GM18517 (cell line): ENCODE results near the gene OSBPL6.
"Not testable (repeated sequence)": the region's sequence is repeated elsewhere in the genome, so short reads cannot be mapped to it uniquely, and the experiment has no call there.

Experiments
- ATAC-seq: cut with Tn5 transposase; IDR thresholded peaks from one replicate; pipeline ENCODE4 v1.9.1; 2021; ENCODE audit warnings: mild to moderate bottlenecking, moderate library complexity; ENCODE audit not compliant: unreplicated experiment

The OSBPL6 gene

DNA sequence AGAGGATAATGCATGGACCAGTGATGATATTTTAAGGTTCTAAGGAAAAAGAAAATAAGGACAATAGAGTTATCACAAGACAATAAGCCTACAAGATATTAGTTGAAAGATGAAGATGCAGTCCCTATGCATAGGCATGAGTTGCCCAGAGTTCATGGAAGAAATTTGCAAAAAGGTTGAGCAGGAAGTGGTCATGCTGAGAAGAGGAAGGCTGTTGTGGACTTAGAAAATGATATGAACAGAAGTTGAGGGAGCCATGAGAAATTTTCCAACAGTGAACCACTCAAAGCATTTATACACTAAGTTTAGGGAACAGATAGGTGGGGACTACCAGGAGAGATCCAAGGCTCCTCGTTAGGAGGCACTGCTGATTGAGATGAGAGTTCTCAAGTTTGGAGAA, 3.5 kb downstream of the OSBPL6 start:
- ATAC-seq = no peak

DNA sequence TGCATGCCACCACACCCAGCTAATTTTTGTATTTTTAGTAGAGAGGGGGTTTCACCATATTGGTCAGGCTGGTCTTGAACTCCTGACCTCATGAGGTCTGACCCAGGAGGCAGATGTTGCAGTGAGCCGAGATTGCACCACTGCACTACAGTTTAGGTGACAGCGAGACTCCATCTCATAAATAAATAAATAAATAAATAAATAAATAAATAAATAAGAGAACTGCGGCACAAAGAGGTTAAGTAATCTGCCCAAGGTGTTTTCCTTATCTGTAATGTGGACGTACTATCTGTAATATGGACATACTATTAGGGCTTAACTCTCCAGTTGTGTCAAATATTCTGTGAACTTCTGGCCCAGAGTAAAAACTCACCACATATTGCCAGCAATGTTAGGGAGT, 4.1 kb downstream of the OSBPL6 start:
- not testable (repeated sequence) for ATAC-seq

DNA sequence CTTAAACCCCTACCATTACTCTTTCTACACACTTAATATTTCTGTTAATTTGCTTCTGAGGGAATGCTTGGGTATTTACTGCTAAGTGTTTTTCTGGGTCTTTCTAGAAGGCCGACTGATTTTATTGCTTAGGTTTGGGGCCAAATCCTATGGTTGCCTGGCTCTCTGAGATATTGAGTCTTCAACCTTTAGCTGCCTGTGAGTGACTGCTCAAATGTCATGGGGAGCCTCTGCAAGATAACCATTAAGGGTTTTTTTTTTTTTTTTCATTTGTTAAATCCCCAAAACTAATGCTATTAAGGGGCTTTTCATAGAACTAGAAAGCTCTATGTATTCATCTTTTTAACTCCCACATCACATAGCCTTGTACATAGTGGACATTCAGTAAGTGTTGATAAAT, 5.0 kb downstream of the OSBPL6 start:
- no peak for ATAC-seq

DNA sequence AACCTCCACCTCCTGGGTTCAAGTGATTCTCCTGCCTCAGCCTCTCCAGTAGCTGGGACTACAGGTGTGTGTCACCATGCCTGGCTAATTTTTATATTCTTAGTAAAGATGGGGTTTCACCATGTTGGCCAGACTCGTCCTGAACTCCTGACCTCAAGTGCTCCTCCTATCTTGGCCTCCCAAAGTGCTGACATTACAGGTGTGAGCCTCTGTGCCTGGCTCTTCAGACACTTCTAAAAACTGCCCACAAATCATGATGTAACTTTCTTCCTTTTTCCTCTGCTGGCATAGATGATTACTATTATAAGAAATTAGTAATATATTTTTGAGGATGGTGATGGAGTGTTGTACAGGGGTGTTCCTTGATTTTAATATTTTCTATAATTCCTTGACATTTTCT, 6.0 kb downstream of the OSBPL6 start:
- no peak for ATAC-seq

DNA sequence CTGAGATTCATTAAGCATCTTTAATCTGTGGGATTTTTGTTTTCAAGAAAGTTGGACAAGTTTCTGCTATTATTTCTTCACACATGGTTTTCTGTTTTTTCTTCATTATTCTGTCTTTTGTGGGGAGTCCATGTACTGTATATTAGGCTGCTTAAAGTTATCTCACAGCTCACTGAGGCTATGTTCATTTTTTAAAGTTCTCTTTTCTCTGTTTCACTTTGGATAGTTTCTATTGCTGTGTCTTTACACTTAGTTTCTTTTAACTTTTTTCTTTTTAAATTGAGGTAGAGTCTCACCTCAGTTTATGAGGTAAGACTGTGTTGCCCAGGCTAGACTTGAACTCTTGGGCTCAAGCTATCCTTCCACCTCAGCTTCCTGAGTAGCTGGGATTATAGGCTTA, 8.6 kb downstream of the OSBPL6 start:
- no peak for ATAC-seq

DNA sequence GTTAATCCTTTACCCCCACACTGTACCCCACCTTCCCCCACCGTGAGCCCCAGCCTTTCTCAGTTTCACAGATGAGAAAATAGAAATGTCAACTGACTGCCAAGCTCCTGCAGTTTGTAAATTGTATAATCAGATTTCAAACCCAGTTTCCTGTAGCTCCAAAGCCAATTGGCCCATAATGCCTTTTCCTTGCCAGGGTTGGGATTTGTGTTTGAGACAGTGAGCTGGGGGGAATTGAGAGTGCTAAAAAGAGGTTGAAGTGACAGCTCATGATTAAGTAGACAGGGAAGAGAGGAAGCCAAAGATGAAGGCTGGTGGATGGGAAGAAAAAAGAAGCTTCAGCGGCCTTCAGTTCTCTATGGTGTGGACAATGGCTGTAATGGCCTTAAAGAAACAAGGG, 10.7 kb downstream of the OSBPL6 start:
- ATAC-seq = no peak

DNA sequence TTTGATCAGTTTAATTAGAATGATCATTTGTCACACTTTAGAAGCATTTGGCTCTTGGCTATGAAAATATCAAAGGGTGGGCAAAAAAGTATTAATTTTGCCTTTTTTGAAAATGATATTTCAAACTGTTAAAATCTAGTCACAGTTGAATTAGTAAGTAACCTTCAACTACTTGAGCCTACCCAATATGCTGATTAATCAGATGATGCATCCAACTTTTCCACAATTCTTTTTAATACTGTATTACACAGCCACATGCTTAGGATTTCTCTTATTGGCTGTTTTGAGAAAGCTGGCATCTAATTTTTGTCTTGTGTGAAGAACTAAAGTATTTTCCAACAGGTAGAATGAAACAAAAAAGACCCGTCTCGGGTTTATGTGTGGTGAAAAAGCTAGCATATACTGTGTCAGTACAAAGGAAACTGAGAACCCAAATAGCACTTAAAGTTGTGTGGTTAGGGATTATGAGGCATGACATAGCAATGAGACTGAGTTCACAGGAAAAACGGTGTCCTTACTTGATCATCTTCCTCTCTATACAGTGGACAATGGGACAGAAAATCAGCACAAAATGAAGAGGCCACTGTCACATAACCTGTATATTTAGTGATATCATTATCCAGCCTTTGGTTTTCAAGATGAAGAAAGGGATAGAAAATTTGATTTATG, 11.7 kb downstream of the OSBPL6 start:
- ATAC-seq = no peak

DNA sequence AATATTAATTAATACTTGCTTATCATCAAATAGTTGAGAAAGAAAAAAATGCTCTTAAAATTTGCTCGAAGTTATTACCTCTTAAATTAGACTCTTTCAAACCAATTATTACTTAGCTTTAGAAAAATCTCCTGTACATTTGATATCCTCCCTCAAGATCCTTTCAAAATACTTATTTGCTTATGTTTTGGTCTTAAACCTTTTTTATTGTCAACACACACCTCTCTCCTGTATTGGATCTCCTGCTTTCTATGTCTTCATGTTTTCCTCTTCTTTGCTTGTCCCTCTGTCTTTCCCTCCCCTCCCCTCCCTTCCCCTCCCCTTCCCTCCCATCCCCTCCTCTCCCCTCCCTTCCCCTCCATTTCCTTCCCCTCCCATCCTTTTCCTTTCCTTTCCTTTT, 14.0 kb downstream of the OSBPL6 start:
- ATAC-seq = no peak

DNA sequence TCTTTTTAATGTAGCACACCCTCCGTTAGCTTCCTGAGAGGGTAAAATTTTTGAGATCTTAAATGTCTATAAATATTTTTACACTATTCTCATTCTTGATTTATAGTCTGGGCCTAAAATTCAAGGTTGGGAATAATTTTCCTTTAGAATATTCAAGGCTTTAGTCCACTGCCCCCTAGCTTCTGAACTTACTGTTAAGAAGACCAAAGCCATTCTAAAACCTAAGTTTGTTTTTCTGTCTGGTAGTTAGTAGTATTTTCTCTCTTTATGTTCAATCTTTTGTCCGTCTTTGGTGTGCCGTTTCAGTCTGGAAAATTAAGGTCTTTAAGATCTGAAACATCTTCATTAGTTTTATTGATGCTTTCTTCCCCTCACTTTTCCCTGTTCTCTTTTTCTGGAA, 14.5 kb downstream of the OSBPL6 start:
- ATAC-seq = no peak

DNA sequence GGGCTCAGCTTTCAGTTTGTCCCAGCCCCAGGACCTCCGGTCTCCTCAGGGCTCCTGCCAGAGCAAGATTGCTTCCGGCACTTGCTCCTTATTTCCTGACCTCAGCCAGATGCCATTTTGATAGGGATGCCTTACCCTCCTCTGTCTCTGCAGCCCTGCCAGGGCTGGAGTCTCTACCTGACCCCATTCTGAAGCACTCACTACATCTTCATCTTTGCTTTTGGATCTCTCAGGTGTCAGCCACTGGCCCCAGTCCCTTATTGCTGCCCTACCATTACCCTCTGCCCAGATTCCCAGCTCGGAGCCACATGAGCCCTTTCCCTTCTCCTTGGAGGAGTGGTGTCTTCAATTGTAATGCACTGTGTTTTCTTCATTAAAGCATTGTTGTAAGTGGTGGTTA, 17.1 kb downstream of the OSBPL6 start:
- no peak for ATAC-seq

DNA sequence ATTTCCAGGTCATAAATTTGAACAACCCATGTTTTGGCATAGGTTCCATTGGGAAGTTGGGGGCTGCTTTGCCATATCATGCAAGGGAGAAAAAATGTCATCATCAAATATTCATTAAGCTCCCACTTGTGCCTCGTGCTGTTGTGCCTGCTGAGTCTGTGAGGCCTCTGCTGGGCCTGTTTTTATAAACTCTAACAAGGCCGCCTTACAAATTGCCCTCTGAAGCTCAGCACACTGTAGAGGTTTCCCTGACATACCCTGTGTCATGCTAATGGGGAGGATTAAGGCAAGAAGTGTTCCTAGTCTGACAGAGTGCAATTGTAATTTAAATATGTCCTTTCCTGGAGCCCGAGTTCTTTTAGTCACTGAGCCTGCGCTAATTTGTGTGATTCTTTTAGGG, 17.6 kb downstream of the OSBPL6 start:
- no peak for ATAC-seq

DNA sequence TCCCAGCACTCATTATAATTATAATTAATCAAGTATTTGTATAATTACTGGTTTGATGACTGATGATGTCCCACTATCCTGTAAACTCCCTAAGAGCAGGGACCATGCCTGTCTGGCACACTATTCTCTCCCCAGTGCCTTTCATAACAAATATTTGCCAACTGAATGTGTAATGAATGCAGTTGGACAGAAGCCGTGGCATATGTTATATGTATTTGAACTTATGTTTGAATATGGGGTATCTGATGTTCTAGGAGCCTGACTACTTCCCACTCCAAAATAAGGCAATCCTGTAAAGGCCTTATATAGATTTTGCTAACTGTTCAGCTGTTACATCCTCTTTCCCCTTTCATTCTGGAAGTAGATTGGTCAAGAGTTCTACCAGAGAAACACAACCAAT, 19.7 kb downstream of the OSBPL6 start:
- no peak for ATAC-seq

DNA sequence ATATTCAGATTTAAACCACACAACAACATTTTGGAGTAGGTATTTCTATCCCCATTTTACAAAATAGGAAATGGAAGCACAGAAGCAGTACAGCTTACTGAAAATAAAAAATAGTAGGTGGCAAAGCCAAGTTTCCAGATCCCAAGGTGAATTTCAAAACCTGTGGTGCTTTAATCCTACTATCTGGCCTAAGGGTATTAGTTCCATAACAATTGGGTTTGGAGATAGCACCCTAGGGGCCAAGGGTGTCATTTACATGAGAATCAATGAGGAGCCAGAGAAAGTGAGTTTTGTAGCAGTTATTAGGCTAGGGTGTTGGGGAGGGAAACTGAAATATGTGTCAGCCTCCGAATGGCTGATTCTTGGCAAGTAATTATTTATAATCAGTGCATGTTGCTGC, 24.9 kb downstream of the OSBPL6 start:
- no peak for ATAC-seq

DNA sequence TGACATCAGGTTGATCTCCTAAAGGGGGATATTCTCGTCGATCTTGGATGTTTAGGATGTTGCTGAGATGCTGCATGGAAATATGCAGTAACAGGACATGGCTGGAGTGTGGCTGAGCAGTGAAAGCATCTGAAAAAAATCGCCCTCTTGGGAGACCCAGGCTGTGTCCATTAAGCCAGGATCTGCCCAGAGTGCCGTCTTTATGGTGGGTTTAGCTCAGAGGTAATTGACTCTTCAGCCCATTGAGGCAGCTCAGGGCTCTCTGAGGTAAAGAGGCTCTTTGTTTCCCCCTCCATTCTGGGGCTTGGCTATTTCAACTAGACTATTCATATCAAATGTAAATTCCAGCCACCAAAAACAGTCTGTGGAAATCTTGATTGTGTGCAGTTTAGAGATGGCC, 26.5 kb downstream of the OSBPL6 start:
- ATAC-seq = no peak

DNA sequence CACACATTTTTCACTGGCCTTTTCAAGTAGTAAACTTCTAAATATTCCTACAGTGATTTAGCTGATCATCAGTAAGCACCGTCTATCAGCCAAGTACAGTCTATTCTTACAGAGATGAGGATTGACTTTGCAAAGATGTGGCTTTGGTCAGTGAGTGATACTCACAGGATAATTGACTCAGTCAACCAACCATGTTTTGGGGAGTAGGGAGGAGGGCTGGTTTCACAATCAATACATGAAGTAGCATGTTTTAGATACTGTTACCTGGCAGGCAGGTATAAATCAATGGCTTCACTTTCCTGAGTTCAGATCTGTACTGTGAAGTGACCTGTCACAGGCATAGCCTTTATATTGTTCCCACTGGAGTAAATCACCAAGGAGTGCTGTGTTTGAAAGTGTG, 27.2 kb downstream of the OSBPL6 start:
- no peak for ATAC-seq

DNA sequence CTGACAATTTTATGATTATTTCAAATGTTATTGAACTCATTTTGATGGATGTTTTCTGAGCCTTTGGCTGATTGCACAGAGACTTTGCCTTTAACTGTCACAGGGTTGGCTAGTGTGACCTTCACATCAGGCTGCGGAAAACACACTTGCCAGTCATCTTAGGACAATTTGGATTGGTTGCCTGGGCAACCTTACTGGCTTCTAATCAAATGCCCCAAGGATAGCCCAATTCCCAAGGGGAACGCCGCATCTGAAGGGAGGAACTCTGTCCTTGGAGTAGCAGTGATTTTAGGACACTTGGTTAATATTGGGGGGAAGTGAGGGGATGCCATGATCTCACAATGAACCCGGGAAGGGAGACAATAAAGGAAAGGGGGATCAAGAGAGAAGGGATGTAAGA, 29.5 kb downstream of the OSBPL6 start:
- no peak for ATAC-seq

DNA sequence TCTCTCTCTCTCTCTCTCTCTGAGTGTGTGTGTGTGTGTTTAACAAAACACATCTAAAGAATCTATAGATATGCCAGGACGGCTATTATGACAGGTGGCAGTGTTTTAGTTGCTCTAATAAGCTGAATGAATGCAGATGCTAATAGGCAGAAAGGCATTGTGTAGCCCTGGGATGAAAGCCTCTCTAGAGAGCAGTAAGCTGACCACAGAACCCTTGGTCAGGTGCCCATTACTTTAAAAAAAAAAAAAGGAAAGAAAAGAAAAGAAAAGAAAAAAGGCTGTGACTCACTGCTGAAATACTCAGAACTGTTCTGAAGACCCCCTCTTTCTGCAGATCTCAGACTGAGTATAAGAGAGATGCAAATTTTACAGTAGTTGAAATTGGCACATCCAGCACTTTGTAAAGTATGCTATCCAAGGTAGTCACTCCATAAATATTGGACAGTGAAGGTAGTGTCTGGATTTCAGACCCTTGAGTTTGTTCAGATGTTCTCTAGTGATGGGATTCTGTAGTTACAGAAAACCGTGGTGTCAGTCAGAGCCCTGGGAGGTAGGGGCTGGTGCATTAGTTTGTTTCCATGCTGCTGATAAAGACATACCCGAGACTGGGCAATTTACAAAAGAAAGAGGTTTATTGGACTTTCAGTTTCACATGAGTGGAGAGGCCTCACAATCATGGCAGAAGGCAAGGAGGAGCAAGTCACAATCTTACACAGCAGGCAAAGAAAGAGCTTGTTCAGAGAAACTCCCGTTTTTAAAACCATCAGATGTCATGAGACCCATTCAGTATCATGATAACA, 30.9 kb downstream of the OSBPL6 start:
- ATAC-seq = no peak

DNA sequence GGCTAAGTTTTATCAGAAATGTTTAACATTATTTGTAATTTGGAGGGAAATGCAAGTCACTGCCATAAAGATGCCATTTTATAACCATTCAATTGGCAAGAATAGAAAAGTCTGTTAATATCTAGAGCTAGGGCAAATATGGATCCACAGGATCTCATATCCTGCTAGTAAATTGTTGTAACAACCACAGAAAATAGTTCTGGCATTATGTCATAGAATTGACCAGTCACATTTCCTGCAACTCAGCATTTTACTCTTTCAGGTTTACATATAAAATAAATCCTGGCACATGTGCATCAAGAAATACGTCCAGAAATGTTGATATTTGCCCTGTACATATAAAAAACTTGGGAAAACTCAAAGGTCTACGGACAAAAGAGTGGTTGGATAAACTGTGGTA, 32.9 kb downstream of the OSBPL6 start:
- ATAC-seq = no peak

DNA sequence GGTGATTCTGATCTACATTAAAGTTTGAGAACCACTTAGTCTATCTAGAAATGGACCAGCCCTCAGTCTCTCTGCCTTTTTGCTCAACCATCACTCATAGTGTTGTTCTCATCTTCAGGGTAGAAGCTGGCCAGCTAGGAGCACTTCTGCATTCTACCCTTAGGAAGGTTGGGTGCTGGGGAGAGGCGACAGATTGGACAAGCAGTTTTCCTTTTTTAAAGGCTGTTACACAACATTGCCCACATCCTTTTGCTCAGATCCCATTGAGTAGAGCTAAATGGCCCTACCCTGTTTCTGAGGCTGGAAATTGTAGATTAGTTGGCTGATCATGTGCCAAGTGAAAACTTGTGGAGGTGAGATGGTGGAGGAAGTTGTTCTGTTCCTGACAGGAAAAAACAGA, 35.6 kb downstream of the OSBPL6 start:
- no peak for ATAC-seq

DNA sequence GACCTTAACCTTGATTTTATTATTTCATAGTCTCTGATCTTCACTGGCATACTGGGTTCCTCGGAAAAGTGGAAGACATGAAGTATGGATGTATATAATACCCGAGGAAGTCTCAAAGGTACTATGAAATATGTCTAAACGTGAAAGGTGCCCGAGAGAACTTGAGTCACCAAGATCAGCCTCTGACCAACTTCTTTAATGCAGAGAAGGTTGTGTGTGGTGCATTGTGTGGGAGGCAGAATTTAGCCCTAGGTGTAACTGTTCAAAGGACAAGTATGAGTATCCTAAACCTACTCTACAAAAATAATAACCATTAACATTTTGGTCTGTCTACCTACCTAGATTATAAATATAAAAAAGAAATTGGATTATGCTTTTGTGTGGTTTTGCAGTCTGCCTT, 36.1 kb downstream of the OSBPL6 start:
- ATAC-seq = no peak

DNA sequence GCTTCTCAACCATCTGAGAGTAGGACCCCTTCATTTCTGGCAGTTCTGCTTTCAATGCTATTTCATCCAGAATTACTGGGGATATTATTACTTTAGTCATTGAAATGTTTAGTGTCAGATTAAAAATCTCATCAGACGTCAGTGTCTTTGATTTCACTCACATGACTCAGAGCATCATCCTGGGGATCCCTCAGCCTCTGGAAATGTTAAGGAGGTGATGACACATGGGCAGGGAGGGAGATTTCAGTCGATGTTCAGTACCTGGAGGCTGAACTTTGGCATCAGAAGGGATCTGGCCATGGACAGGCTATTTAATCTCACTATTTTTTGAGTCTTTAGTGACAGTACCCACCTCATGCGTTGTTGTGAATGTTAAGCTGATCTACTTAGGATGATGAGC, 39.1 kb downstream of the OSBPL6 start:
- ATAC-seq = no peak

DNA sequence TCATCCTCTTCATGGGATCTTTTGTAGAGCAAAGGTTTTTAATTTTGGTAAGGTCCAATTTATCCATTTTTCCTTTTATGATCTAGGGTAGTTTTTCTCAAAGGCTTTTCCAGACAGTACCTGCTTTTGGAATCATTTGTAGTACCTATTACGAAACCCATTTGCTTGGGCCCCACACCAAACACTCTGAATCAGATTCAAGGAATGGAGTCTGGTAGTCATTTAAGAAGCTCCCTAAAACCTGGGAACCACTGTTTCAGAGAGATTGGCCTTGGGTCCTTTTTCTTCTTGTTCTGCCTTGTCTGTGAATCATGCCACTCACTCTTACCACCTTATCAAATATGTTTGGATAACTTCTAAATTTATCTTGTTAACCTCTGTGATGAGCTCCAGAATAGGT, 40.3 kb downstream of the OSBPL6 start:
- ATAC-seq = no peak
